AG10803 (cell line): Measurements from ENCODE around the gene THRB.
A peak's percentile ranks its signal among the peaks of the same experiment; 100 is the strongest.

Source experiments
- DNase-seq: peaks from one replicate; pipeline ENCODE4 v3.0.0; 2010; ENCODE audit warnings: low read depth
- H3K4me3 ChIP-seq: 2 replicates; pipeline ENCODE4 v1.5.1; 2011; ENCODE audit warnings: mild to moderate bottlenecking, low read length, control low read depth
- TF ChIP-seq, protein P1 (sequence below): conservative IDR thresholded peaks from 2 replicates; pipeline ENCODE4 v1.5.1; 2011; ENCODE audit warnings: mild to moderate bottlenecking, low read length, control low read depth, inconsistent platforms

Gene THRB

DNA sequence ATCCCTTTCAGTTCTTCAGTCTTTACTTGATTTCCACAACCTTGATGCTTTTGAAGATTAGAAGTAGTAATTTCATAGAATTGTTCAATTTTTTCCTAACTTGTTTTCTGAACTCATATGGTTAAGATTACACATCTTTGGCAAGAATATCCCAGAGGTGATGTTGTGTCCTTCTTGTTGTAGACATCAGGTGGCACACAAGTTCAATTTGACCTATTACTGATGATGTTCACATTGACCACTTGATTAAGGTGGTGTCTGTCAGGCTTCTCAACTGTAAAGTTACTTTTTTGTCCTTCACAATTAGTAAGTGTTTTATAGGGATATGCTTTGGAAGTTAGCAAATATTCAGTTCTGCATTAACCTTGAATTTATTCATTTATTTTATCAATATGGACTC lies 34.6 kb upstream of the THRB start:
- no peak for DNase-seq
- no peak overlapping the region for H3K4me3 ChIP-seq
- TF ChIP-seq, protein P1, sequence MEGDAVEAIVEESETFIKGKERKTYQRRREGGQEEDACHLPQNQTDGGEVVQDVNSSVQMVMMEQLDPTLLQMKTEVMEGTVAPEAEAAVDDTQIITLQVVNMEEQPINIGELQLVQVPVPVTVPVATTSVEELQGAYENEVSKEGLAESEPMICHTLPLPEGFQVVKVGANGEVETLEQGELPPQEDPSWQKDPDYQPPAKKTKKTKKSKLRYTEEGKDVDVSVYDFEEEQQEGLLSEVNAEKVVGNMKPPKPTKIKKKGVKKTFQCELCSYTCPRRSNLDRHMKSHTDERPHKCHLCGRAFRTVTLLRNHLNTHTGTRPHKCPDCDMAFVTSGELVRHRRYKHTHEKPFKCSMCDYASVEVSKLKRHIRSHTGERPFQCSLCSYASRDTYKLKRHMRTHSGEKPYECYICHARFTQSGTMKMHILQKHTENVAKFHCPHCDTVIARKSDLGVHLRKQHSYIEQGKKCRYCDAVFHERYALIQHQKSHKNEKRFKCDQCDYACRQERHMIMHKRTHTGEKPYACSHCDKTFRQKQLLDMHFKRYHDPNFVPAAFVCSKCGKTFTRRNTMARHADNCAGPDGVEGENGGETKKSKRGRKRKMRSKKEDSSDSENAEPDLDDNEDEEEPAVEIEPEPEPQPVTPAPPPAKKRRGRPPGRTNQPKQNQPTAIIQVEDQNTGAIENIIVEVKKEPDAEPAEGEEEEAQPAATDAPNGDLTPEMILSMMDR = no peak

DNA sequence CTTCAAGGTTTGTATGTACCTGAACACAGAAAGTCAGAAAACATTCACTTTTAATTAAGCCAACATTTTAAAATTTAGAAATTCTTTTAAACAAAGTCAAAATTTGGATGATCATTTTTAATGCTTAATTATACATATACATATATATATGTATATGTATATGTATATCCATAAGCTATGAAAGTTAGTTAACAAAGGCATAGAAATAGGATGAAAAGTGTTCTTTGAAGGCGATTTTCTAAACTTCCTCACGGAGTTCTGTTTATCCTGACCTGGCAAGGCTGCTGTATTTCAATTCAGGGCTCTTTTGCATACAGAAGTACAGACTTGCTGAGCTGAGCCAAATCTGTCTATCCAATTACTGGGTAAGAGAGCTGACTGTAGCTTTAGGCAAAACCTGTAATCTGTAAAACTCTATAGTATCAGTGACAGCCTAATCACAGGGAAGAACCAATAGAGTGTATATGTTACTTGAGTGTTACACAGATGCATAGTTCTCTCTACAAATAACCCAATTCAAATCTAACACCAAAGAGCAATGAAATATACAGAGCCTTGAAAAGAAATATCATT lies 32.1 kb upstream of the THRB start:
- TF ChIP-seq, protein P1 = no peak
- no peak overlapping the region for H3K4me3 ChIP-seq
- DNase-seq = no peak

DNA sequence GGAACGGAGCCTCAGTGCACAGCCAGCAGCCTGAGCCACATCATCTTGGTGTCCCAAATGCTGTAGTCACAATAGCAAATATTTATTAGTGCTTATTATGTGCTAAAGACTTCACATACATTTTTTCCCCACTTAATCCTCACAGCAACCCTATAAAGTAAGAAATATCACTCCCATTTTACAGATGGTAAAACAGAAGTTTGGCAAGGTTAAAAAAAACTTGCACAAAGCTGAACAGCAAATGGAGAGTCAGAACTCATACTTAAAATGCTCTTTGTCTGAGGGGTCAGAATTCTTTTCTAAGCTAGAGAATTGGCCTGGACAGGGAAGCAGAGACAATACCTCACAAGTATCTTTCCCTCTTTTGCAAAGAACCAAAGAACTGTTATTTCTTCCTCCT lies 30.9 kb upstream of the THRB start:
- no peak overlapping the region for H3K4me3 ChIP-seq
- TF ChIP-seq, protein P1 = no peak
- DNase-seq = no peak

DNA sequence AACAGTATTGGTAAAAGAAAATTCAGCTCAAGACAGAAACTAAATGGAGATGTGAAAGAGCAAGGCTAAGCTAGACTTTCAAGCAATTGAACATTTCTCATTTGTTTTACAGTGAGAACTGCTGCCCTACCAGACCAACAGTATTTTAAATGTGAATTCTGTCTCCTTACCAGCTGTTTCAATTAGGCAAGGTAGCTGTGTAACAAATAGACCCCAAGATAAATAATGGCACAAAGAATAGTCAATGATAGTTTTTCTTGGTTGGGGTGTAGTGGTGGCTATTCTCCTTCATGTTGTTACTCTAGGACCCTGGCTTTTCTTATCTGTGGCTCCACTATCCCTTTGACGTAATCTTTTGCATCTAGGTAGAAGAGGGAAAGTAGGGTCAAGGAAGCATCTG lies 30.4 kb upstream of the THRB start:
- no peak for DNase-seq
- TF ChIP-seq, protein P1 = no peak
- H3K4me3 ChIP-seq = no peak overlapping the region

DNA sequence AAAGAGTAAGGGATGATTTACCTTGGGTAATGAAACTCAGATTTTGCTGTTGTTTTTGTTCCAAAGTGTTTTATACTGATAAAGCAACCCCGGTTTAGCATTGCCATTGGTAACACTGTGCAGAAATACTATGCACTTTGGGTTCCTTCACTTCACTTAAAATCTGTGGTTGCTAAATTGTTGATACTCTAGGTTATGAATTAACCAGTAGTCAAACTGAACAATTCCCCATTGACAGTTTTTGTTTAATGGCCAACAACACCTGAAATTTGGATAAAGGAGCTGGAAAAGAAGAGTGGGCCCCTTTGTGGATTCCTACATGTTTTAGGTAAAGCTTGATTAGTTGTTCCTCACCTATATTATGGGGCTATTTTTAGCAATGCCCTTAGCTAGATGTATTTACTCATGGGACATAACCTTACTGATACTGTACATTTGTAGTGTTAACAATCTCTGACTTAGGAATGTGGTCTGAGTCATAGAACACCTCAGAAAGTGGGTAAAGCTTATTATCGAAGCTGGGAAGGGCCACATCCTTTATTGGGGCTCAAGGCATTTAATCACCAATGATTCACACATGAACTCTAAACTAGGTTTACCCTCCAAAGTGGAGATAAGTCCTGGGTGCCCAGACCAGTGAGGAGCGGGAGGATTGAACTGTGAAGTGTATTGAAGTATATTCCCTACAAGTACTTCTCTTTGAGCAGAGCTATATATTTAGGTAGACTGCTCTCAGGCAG lies 29.5 kb upstream of the THRB start:
- no peak for DNase-seq
- H3K4me3 ChIP-seq = no peak overlapping the region
- TF ChIP-seq, protein P1 = no peak

DNA sequence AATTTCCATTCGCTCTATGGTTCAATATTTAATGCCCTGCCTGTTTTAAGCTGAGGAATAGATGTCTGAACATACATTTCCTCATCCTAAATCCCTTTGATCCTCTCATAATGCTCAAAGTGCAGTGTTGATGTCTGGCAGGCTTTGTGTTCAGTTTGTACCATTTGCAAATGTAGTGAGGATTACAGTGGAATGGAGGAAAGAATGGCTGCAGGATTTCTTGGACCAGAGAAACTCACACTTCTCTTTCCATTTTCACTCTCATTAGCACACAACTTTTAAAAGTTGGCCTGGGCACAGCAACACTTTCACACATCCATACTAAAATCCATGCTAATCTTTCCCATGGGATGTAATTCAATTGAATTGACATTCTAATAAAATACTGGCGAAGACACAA lies 28.6 kb upstream of the THRB start:
- no peak for DNase-seq
- TF ChIP-seq, protein P1 = no peak
- H3K4me3 ChIP-seq = no peak overlapping the region

DNA sequence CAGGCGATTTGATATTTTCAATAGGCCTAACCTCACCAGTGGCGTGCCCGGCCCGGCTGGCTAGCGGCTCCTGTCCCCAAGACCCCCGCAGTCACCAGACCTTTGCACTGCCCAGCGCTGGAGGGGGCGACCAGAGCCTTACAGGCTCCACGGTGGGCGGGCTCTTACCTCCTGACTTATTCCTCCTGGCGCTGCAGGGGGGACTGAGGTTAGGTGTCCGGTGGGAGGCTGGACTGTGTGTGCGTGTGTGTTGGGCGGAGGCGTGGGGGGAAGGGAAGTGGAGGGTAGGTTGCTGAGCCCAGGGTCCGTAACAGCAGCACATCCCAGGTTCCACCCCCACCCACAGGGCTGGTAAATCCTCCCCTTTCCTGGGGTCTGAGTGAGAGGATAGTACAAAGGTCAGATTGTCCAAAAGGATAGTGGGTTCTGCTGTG lies 27.5 kb upstream of the THRB start:
- H3K4me3 ChIP-seq = peak overlapping the region; percentile 61
- TF ChIP-seq, protein P1 = no peak
- DNase-seq = no peak
